NCI-H2107 treated with DMSO at 0.1 percent for 48 hours (cell line): ENCODE data around the gene MROH2B.
"Not testable (repeated sequence)": the region's sequence is repeated elsewhere in the genome, so short reads cannot be mapped to it uniquely, and the experiment has no call there.

Experiments used
- DNase-seq: peaks from one replicate; lab custom pipeline; 2025; ENCODE audit not compliant: unreplicated experiment; lab: John Stamatoyannopoulos, UW

The MROH2B gene

GRCh38 chr5:41032973-41033372 lies 38.2 kb downstream of the MROH2B start:
- DNase-seq = no peak

- not testable (repeated sequence) for DNase-seq
Observed at GRCh38 chr5:41022600-41022999, 48.5 kb downstream of the MROH2B start.

- no peak for DNase-seq
Observed at GRCh38 chr5:41012318-41012717, 58.8 kb downstream of the MROH2B start.

- DNase-seq = no peak
Observed at GRCh38 chr5:41010572-41010971, 60.6 kb downstream of the MROH2B start.

GRCh38 chr5:41009232-41009631 lies 61.9 kb downstream of the MROH2B start:
- no peak for DNase-seq

- DNase-seq = no peak
Observed at GRCh38 chr5:41004931-41005330, 66.2 kb downstream of the MROH2B start.

- DNase-seq = no peak
Observed at GRCh38 chr5:41003670-41004376, 67.3 kb downstream of the MROH2B start.

- DNase-seq = no peak
Observed at GRCh38 chr5:40999966-41000365, 71.2 kb downstream of the MROH2B start.

- DNase-seq = no peak
Observed at GRCh38 chr5:40999142-40999541, 72.0 kb downstream of the MROH2B start.

GRCh38 chr5:40995801-40996586 lies 75.1 kb downstream of the MROH2B start:
- DNase-seq = no peak

- no peak for DNase-seq
Observed at GRCh38 chr5:40991981-40992559, 79.1 kb downstream of the MROH2B start.

- no peak for DNase-seq
Observed at GRCh38 chr5:40991168-40991980, 79.8 kb downstream of the MROH2B start.

- no peak for DNase-seq
Observed at GRCh38 chr5:40988746-40989510, 82.2 kb downstream of the MROH2B start.

- no peak for DNase-seq
Observed at GRCh38 chr5:40987349-40987748, 83.8 kb downstream of the MROH2B start.

GRCh38 chr5:40986666-40987065 lies 84.5 kb downstream of the MROH2B start:
- no peak for DNase-seq

GRCh38 chr5:40985501-40985900 lies 85.6 kb downstream of the MROH2B start:
- DNase-seq = no peak

GRCh38 chr5:40984884-40985283 lies 86.3 kb downstream of the MROH2B start:
- no peak for DNase-seq

- DNase-seq = no peak
Observed at GRCh38 chr5:40983781-40984180, 87.4 kb downstream of the MROH2B start.

- DNase-seq = no peak
Observed at GRCh38 chr5:40981420-40981819, 89.7 kb downstream of the MROH2B start.

GRCh38 chr5:40976836-40977235 lies 94.3 kb downstream of the MROH2B start:
- DNase-seq = no peak

GRCh38 chr5:40976041-40976440 lies 95.1 kb downstream of the MROH2B start:
- no peak for DNase-seq
